ENCODE results near the gene CASP3.

DNA sequence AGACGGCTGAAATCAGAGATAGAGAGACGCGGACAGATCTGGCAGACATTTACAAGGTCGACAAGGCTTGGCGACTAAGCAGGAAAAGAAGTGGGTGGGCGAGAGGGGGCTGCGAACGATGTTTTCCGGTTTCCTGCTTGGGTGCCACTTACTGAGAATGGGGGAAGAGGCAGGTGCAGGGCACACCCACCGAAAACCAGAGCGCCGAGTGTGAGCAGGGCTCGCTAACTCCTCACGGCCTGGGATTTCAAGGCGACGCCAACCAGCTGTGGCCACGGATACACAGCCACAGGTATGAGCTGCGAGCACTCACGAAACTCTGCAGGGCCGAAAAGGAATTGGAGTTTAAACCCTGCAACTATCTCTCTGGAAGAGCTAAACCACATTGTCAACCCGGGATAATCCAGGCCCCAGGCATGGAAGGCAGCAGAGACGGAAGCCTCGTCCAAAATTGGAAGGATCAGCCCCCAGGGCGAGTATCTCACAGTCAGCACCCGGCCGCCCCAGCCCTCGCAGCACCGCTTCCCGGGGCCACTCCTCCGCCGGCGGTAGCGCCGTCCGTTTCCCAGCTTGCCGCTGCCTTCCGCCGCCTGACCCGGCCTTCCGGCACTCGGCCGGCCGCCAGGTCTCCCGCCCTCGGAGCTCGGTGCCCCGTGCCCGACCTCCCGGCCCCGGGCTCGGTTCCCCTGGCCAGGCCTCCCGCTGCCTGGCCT is 778 bp downstream of the CASP3 start:
- TF ChIP-seq YY1 (IDR thresholded peaks at IDR 0.05; ENCODE audit: insufficient read depth, insufficient read length) (no peak), ZNF274 (IDR thresholded peaks at IDR 0.05; ENCODE audit: low read depth, low read length) (no peak)

Measured in NT2/D1 (cell line).